Muscle of arm (tissue), 12 donors: Measurements from ENCODE around the gene BCL7A. TPM values are rescaled to one million over a fixed set of nuclear protein-coding genes. Genes with fewer than 3 reads are reported as not detected.
"Not testable (repeated sequence)": the region's sequence is repeated elsewhere in the genome, so short reads cannot be mapped to it uniquely, and the experiment has no call there.

ENCODE experiments used
- DNase-seq: peaks from one replicate; pipeline ENCODE4 v3.0.0-alpha.2; 2013
- polyA plus RNA-seq, 12 donors: library from polyadenylated mRNA; unstranded; fragments of 120-200 nt; gene quantifications; one replicate each; pipeline ENCODE4 v1.2.1, GENCODE V29; 2013; ENCODE audit not compliant: insufficient read length in 12 of 12

Gene BCL7A
- polyA plus RNA-seq, 12 donors, result 13.0 to 22.2 (median 15.7) TPM; not detected in 1

DNA sequence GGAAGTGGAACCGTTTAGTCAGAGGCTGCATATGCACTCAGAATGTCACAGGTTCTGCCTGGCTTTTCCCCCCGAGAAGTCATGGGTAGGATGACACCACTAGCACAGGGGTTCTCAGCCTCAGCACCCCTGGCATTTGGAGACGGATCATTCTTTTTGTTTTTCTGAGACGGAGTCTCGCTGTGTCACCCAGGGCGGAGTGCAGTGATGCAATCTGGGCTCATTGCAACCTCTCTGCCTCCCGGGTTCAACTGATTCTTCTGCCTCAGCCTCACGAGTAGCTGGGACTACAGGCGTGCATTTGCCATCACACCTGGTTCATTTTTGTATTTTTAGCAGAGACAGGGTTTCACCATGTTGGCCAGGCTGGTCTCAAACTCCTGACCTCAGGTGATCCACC is 28.1 kb downstream of the BCL7A start:
- DNase-seq, result no peak

DNA sequence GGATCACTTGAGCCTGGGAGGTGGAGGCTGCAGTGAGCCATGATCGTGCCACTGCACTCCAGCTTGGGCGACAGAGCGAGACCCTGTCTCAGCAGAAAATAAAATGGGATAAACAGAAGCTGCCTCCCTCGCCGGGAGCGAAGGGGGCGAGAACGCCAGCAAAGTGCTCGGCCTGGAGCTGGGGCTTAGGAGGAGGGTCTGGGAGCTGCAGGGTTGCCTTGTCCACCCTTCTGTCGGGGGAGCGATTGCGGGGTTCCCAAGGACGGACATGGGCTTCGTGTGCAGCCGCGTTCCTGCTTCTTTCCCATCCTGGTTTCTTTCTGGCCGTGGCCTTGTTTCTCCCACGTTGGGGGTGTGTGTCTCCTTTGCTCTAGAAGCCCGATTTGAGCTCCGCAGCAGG is 29.0 kb downstream of the BCL7A start:
- no peak for DNase-seq

- no peak for DNase-seq
Measured at GRCh38 chr12:122051231-122051876, 29.7 kb downstream of the BCL7A start.

- DNase-seq, result no peak
Measured at GRCh38 chr12:122052285-122052684, 30.6 kb downstream of the BCL7A start.

DNA sequence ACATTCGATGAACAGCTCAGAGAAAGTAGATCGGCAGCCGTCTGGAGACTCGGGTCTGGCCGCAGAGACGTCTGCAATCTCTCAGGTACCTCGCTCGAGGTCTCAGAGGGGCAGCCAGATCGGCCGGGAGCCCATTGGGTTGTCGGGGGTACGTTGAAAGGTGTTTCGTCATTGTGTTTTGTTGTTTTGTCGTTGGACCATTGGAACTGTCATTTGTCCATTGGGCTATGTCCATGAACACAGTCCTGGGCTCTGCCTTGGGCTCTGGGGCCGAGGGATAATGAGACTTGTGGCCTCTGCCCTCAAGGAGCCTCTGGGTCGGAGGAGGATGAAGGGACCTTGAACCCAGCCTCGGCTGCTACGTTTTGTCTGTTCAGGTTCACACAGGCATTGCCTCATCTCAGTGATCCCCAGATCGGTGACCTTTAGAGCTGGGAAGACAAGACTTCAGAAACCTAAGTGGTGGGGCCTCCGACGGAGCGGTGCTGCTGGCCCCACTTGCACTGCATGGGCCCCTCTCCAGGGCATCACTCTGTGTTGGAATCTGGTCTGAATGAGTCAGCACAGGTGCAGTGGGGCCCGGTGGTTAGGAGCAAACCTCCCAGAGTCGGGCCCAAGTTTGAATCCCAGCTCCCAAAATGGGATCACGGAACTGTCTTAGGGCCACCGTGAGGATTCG is 33.3 kb downstream of the BCL7A start:
- DNase-seq, result no peak

DNA sequence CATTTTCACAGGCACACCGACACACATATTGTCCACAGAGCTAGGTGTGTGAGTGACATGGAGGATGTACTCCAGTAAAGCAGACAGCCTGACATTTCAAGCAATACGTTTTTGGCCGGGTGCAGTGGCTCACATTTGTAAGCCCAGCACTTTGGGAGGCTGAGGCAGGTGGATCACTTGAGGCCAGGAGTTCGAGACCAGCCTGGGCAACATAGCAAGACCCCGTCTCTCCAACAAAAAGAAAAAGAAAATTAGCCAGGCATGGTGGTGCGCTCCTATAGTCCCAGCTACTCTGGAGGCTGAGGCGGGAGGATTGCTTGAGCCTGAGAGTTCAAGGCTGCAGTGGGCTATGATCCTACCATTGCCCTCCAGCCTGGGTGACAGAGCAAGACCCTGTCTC is 34.7 kb downstream of the BCL7A start:
- DNase-seq, result not testable (repeated sequence)

DNA sequence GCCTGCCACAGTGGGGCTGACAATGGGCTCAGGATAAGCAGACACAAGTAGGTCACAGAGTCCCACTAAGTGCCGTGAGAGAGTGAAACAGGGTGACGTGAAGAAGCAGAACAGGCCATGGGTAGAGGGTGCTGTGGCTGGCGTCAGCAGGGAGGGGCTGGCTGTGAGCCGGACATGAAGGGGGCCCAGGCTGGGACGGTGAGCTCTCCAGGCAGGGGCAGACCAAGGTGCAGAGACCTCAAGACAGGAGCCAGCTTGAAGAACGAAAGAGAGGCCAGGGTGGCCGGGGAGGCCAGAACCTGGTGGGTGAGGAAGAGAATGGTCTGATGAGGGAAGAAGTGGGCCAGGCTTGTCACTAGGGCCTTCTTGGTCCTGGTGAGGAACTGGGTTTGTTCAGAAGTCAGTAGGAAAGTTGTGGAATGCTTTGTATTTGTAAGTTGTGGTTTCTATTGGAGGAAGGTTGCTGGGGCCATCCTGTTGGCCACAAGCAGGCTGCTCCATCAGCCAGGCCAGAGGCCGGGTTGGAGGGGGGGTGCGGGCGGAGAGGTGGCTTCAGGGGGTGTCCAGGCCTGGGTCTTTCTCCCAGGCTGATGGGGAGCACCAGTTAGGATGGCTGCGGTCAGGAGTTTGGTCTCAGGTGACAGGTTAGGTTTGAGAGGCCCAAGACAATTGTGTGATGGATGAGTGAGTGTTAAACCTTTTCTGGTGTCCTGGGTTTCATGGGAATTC is 35.5 kb downstream of the BCL7A start:
- no peak for DNase-seq

- no peak for DNase-seq
Measured at GRCh38 chr12:122057769-122058168, 36.1 kb downstream of the BCL7A start.

- no peak for DNase-seq
Measured at GRCh38 chr12:122058549-122059149, 37.0 kb downstream of the BCL7A start.

DNA sequence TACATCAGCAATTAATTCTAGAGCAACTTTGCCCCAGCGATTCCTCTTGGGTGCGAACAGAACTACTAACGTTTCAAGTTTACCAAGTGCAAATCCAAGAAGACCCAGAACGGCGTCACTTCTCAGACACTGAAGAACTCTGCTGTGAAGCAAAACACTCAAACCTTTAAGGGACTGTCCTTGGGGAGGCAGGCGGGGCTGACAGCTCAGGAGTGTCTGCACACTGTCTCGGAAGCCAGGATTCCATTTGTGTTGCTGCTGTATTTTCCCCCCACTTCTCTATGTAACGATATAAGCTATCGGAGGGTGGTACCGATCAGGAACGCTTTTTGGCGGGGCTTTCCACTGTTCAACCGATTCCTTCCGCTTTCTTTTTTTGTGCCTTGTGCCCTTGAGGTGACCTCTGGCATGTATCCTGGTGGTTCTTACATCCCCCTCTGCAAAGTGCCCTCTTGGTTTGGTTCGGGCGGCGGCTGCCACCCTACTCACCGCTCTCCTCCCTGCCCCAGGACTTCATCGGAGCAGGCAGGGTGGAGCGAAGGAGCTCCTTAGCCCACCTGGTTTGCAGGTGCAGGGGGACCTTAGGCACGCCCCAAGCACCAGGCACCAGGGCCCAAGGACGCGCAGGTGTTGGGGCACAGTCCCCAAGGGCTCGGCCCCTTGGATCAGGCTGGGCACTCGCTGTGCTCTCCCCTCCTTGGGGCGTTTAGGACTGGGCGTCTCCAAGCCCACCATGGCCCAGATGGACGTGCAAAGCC is 37.7 kb downstream of the BCL7A start:
- DNase-seq, result no peak

- DNase-seq, result no peak
Measured at GRCh38 chr12:122060081-122060501, 38.4 kb downstream of the BCL7A start.

- DNase-seq, result no peak
Measured at GRCh38 chr12:122061253-122061652, 39.6 kb downstream of the BCL7A start.

GRCh38 chr12:122062832-122063693 is 41.4 kb downstream of the BCL7A start:
- DNase-seq, result peak; percentile 45

- DNase-seq, result no peak
Measured at GRCh38 chr12:122063694-122064024, 42.0 kb downstream of the BCL7A start.

GRCh38 chr12:122064025-122064777 is 42.5 kb downstream of the BCL7A start:
- peak; percentile 65 for DNase-seq

DNA sequence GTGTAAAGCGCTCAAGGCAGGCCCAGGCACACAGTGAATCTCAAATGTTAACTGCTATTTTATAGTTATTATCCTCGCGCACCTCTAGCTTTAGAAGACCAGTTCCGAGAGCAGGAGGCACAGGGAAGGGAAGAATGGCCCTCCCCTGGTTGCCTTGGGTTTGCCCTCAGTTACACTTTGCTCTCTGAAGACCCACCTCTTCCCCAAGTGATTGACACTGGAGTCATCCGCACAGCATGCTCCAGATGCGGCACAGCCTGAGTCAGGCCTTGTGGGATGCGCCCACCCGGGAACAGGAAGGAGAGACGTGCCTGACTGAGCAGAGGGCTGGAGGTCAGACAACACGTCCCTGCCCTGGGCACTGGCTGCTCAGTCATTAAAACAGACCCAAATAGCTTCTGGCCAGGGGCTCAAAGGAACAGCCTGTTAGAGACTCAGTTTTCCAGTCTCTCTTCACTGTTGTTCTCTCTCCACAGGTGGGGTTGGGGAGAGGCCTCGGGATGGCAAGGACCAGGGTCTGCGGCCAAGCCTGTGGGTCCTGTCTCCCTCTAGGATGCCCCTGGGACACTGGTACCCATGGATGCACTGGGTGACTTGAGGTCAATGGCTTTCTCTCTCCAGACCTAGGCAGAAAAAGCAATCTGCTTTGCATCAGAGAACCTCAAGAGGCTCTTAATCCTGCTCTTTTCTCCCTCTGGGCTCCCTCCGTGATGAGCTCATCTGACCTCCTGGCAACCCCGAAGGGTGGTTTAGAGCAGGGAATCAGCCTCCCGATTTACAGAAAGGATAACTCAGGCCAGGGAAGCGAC is 43.3 kb downstream of the BCL7A start:
- no peak for DNase-seq

DNA sequence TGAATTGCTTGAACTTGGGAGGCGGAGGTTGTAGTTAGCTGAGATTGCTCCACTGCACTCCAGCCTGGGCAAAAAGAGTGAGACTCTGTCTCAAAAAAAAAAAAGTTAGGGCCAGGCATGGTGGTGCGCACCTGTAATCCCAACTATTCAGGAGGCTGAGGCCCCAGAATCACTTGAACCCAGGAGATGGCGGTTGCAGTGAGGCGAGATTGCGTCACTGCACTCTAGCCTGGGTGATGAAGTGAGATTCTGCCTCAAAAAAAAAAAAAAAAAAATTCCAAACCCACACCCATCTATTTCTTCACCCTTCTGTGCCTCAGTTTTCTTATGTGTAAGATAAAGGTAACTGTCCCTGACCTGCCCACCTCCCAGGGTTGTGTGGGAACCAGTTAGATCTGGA is 45.9 kb downstream of the BCL7A start:
- DNase-seq, result no peak

DNA sequence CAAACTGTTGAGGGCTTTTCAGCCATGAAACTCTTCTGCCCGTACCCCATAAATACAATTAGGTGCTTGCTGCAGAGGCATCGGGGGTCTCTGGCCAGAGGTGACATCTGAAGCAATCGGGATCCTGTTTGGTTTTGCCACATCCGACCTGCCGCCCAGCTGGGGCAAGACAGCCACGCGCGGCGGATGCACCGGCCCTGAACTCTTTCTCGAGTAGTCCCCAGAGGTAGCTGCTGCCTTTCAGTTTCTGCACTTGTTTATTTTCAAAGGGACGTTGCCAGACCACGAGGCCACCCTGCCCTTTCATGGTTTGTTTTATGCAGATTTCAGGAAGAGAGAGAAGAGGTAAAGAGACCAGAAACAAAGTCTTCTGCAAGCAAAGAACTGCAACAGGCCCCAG is 46.3 kb downstream of the BCL7A start:
- DNase-seq, result no peak
